H9 (cell line): Measurements from ENCODE around the gene CADPS2. TPM values are rescaled to one million over a fixed set of nuclear protein-coding genes. Genes with fewer than 3 reads are reported as not detected.

Experiments
- DNase-seq: peaks from one replicate; pipeline ENCODE4 v3.0.0-alpha.2; 2017
- H2AFZ ChIP-seq: one replicate; pipeline ENCODE4 v1.6.1; 2013; ENCODE audit warnings: mild to moderate bottlenecking, low read length, control low read depth, moderate library complexity
- H2AK5ac ChIP-seq: 2 replicates; pipeline ENCODE4 v1.6.1; 2013; ENCODE audit warnings: low read length, control low read depth, mixed read lengths; ENCODE audit not compliant: insufficient read length
- H2BK120ac ChIP-seq: one replicate; pipeline ENCODE4 v1.6.1; 2013; ENCODE audit warnings: low read depth, mild to moderate bottlenecking, low read length, control low read depth, inconsistent platforms; ENCODE audit not compliant: poor library complexity, severe bottlenecking
- H2BK12ac ChIP-seq: 2 replicates; pipeline ENCODE4 v1.6.1; 2013; ENCODE audit warnings: low read length, control low read depth, mixed read lengths, low read depth; ENCODE audit not compliant: insufficient read length
- H2BK15ac ChIP-seq: 2 replicates; pipeline ENCODE4 v1.6.1; 2013; ENCODE audit warnings: low read depth, low read length, control low read depth
- H2BK20ac ChIP-seq: one replicate; pipeline ENCODE4 v1.6.1; 2013; ENCODE audit warnings: low read depth, mild to moderate bottlenecking, low read length, control low read depth, inconsistent platforms; ENCODE audit not compliant: poor library complexity, severe bottlenecking
- H2BK5ac ChIP-seq: 2 replicates; pipeline ENCODE4 v1.6.1; 2013; ENCODE audit warnings: low read length, control low read depth, mixed read lengths; ENCODE audit not compliant: insufficient read length
- H3K14ac ChIP-seq: 2 replicates; pipeline ENCODE4 v1.6.1; 2013; ENCODE audit warnings: low read length, control low read depth; ENCODE audit not compliant: insufficient read depth
- H3K18ac ChIP-seq: 2 replicates; pipeline ENCODE4 v1.6.1; 2013; ENCODE audit warnings: low read depth, mild to moderate bottlenecking, mixed read lengths, low read length, control low read depth; ENCODE audit not compliant: insufficient read length
- H3K23ac ChIP-seq: 2 replicates; pipeline ENCODE4 v1.6.1; 2013; ENCODE audit warnings: low read length, control low read depth, mixed read lengths, low read depth; ENCODE audit not compliant: insufficient read length
- H3K23me2 ChIP-seq: 2 replicates; pipeline ENCODE4 v1.6.1; 2013; ENCODE audit warnings: low read depth, mild to moderate bottlenecking, mixed read lengths, low read length, control low read depth; ENCODE audit not compliant: insufficient read length, poor library complexity, severe bottlenecking
- H3K27ac ChIP-seq: 2 replicates; pipeline ENCODE4 v1.5.1; 2013; ENCODE audit warnings: low read length, control low read depth, mixed read lengths, low read depth; ENCODE audit not compliant: insufficient read length
- H3K27me3 ChIP-seq: 2 replicates; pipeline ENCODE4 v1.6.1; 2013; ENCODE audit warnings: low read length, control low read depth, inconsistent platforms; ENCODE audit not compliant: insufficient read depth
- H3K4ac ChIP-seq: 2 replicates; pipeline ENCODE4 v1.6.1; 2013; ENCODE audit warnings: low read depth, mild to moderate bottlenecking, control low read depth, inconsistent platforms, low read length, moderate library complexity
- H3K4me1 ChIP-seq: 2 replicates; pipeline ENCODE4 v1.6.1; 2013; ENCODE audit warnings: low read length, control low read depth, inconsistent platforms; ENCODE audit not compliant: insufficient read depth
- H3K4me2 ChIP-seq: 2 replicates; pipeline ENCODE4 v1.6.1; 2013; ENCODE audit warnings: low read length, control low read depth, mixed read lengths; ENCODE audit not compliant: insufficient read length, insufficient read depth
- H3K56ac ChIP-seq: 2 replicates; pipeline ENCODE4 v1.6.1; 2013; ENCODE audit warnings: low read depth, mild to moderate bottlenecking, mixed read lengths, low read length, control low read depth; ENCODE audit not compliant: insufficient read length
- H3K79me1 ChIP-seq: 2 replicates; pipeline ENCODE4 v1.6.1; 2013; ENCODE audit warnings: low read depth, mild to moderate bottlenecking, moderate library complexity, low read length, control low read depth, inconsistent platforms; ENCODE audit not compliant: insufficient read depth, poor library complexity, severe bottlenecking
- H3K79me2 ChIP-seq: 2 replicates; pipeline ENCODE4 v1.6.1; 2013; ENCODE audit warnings: low read length, control low read depth, inconsistent platforms; ENCODE audit not compliant: insufficient read depth
- H3K9ac ChIP-seq: 2 replicates; pipeline ENCODE4 v1.6.1; 2013; ENCODE audit warnings: low read length, control low read depth, mixed read lengths; ENCODE audit not compliant: insufficient read length; ENCODE audit errors: extremely low read depth
- H3K9me3 ChIP-seq: one replicate; pipeline ENCODE4 v1.6.1; 2013; ENCODE audit warnings: low read depth, low read length, inconsistent platforms; ENCODE audit not compliant: control insufficient read depth
- H3T11ph ChIP-seq: one replicate; pipeline ENCODE4 v1.6.1; 2013; ENCODE audit warnings: mild to moderate bottlenecking, low read length, control low read depth, inconsistent platforms
- H4K20me1 ChIP-seq: one replicate; pipeline ENCODE4 v1.6.1; 2013; ENCODE audit not compliant: control insufficient read depth, insufficient read length, insufficient read depth
- H4K5ac ChIP-seq: 2 replicates; pipeline ENCODE4 v1.6.1; 2013; ENCODE audit warnings: low read depth, mild to moderate bottlenecking, mixed read lengths, low read length, control low read depth; ENCODE audit not compliant: insufficient read length
- H4K8ac ChIP-seq: replicated peaks from 2 replicates; pipeline ENCODE4 v1.6.1; 2013; ENCODE audit warnings: low read length, control low read depth, mixed read lengths, low read depth; ENCODE audit not compliant: insufficient read length
- H4K91ac ChIP-seq: 2 replicates; pipeline ENCODE4 v1.6.1; 2013; ENCODE audit warnings: low read depth, mild to moderate bottlenecking, moderate library complexity, mixed read lengths, low read length, control low read depth; ENCODE audit not compliant: insufficient read length
- H3K27ac Mint-ChIP-seq, 3 experiments: 2 replicates in 2 of 3; 3 replicates in 1 of 3; pipeline ENCODE4 v1.8.0; 2020 to 2021; ENCODE audit warnings: mixed read lengths in 3 of 3, mild to moderate bottlenecking in 1 of 3, moderate library complexity in 1 of 3
- H3K27me3 Mint-ChIP-seq: 2 replicates; pipeline ENCODE4 v1.8.0; 2021; ENCODE audit warnings: low read depth, mild to moderate bottlenecking, moderate library complexity, mixed read lengths
- H3K36me3 Mint-ChIP-seq, 3 experiments: 2 replicates in 2 of 3; 3 replicates in 1 of 3; pipeline ENCODE4 v1.8.0; 2020 to 2021; ENCODE audit warnings: low read depth in 3 of 3, mixed read lengths in 3 of 3; ENCODE audit not compliant: insufficient read depth in 1 of 3
- H3K4me1 Mint-ChIP-seq, 2 experiments: 2 replicates each; pipeline ENCODE4 v1.8.0; 2020; ENCODE audit warnings: mixed read lengths in 2 of 2
- H3K4me3 Mint-ChIP-seq, 2 experiments: 2 replicates in 1 of 2; 3 replicates in 1 of 2; pipeline ENCODE4 v1.8.0; 2020 to 2021; ENCODE audit warnings: mild to moderate bottlenecking in 2 of 2, mixed read lengths in 2 of 2, moderate library complexity in 1 of 2
- H3K9me3 Mint-ChIP-seq, 2 experiments: 2 replicates in 1 of 2; 3 replicates in 1 of 2; pipeline ENCODE4 v1.8.0; 2020; ENCODE audit warnings: mild to moderate bottlenecking in 2 of 2, mixed read lengths in 2 of 2, moderate library complexity in 1 of 2
- CTCF ChIP-seq: fragments of 200-600 bp; sonication (generic); conservative IDR thresholded peaks from 3 replicates; pipeline ENCODE4 v1.8.0; 2021; ENCODE audit warnings: antibody characterized with exemption, mild to moderate bottlenecking
- WGBS: extraction: QIAGEN DNeasy Blood & Tissue Kit; methylation state at CpG from one replicate; pipeline ENCODE4 v1.1.7; 2013; ENCODE audit warnings: missing lambda C conversion rate, low lambda C conversion rate, mixed read lengths; ENCODE audit not compliant: insufficient read length; ENCODE audit errors: extremely low coverage; 5-methylcytosine and 5-hydroxymethylcytosine counted together
- total RNA-seq: library from RNA; stranded (reverse); gene quantifications from 2 replicates; pipeline ENCODE4 v1.2.1, GENCODE V29; 2021

CADPS2 gene
- total RNA-seq, 1 experiment from 2014 or later: 7.1 TPM

- Mint-ChIP-seq H3K36me3 (peaks cover 15 to 37% (median 17%) of the 10 kb centered on the region in 3 experiments), H3K27ac (no peak overlapping the region), H3K9me3 (peaks cover 20 to 24% of the 10 kb centered on the region in 2 experiments), H3K27me3 (no peaks in the 10 kb centered on the region), H3K4me1 (0 out of 4 replicates have a peak, but pooled peaks cover 0 to 4% of the 10 kb centered on the region in 2 experiments), H3K4me3 (no peak overlapping the region)
- DNase-seq: no peak
- Histone ChIP-seq H4K91ac (no peak overlapping the region), H4K8ac (no peak overlapping the region), H3K23me2 (no peaks in the 10 kb centered on the region), H3K4me2 (no peak overlapping the region), H2AFZ (no peak overlapping the region), H2BK15ac (no peak overlapping the region), H3K4me1 (no peaks in the 10 kb centered on the region), H3K79me1 (no peaks in the 10 kb centered on the region), H3K9me3 (no peaks in the 10 kb centered on the region), H3T11ph (no peak overlapping the region), H3K9ac (no peak overlapping the region), H2BK5ac (no peak overlapping the region), H3K18ac (no peak overlapping the region), H2BK20ac (no peak overlapping the region), H3K14ac (no peak overlapping the region), H3K27ac (no peak overlapping the region), H4K5ac (no peak overlapping the region), H3K79me2 (no peaks in the 10 kb centered on the region; the same call in 1 of the 2 replicates), H3K4ac (no peak overlapping the region), H2AK5ac (no peak overlapping the region), H3K23ac (no peak overlapping the region), H3K27me3 (no peaks in the 10 kb centered on the region), H2BK12ac (no peak overlapping the region), H4K20me1 (no peaks in the 10 kb centered on the region), H2BK120ac (no peak overlapping the region), H3K56ac (no peak overlapping the region)
- TF ChIP-seq CTCF: no peak
- no CpG with 5 or more reads among the region's 1 CpG for WGBS
These were observed 17.0 kb downstream of the CADPS2 start for GRCh38 chr7:122869260-122869659.
